ENCODE measurements around the gene ABHD10. TPM values are rescaled to one million over a fixed set of nuclear protein-coding genes. Genes with fewer than 3 reads are reported as not detected.

Gene ABHD10
- total RNA-seq, 1 experiment from 2014 or later = 21.8 TPM

DNA sequence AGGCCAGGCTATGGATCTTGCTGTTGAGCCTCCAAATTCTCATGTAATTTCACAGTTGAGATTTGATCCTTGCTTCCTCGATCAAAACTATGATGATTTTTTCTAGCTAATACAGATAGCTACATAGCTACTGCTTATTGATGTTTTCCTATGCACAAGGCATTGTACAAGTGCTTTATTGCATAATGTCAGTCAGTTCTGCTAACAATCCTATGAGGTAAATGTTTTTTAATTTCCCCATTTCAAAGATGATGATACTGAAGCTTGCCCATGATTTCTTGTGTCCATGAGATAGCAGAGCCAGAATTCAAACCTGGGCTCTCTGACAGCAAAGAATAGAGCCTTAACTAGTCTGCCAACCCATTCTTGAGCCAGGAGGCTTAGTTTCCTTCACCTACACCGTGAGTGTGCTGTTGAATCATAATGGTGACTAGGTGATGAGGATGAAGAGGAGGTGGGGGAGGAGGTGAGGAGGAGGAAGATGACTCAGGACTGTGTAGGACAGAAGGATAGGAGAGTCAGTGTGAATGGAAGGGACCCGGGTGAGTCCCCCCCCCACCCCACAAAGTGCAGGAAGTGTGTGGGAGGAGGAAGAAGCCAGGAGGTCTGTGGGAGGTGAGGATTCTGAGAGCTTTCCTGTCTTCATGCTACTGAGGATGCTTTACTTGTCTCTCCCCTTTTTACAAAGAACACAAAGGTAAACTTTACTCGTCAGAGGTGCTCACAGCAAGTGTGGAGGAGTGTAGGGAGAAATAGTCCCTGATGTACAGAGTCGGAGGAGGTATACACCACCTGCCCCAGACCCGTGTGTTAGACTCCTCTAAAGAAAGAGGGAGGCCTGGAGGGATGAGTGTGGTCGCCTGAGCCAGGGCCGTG is 23.5 kb downstream of the ABHD10 start:
- Histone ChIP-seq H2BK20ac (ENCODE audit: low read depth, low read length, poor library complexity, severe bottlenecking) (no peak overlapping the region), H3K27me3 (ENCODE audit: insufficient read depth, low read length) (no peaks in the 10 kb centered on the region), H3K14ac (ENCODE audit: insufficient read depth, low read length) (no peak overlapping the region), H2BK15ac (ENCODE audit: low read depth, low read length) (no peak overlapping the region), H2BK5ac (ENCODE audit: insufficient read length, low read length) (no peak overlapping the region), H2BK12ac (ENCODE audit: insufficient read length, low read depth, low read length) (no peak overlapping the region), H3K4ac (ENCODE audit: low read depth, low read length) (no peak overlapping the region), H3K23ac (ENCODE audit: insufficient read length, low read depth, low read length) (no peak overlapping the region), H4K5ac (ENCODE audit: insufficient read length, low read depth, low read length) (no peak overlapping the region), H2BK120ac (ENCODE audit: low read depth, low read length, poor library complexity, severe bottlenecking) (no peak overlapping the region), H4K8ac (replicated peaks; ENCODE audit: insufficient read length, low read depth, low read length) (no peak overlapping the region), H3K56ac (ENCODE audit: insufficient read length, low read depth, low read length) (no peak overlapping the region), H3K23me2 (ENCODE audit: insufficient read length, low read depth, low read length, poor library complexity, severe bottlenecking) (peaks cover 15% of the 10 kb centered on the region), H3K18ac (ENCODE audit: insufficient read length, low read depth, low read length) (no peak overlapping the region), H3T11ph (ENCODE audit: low read length) (no peak overlapping the region), H3K79me1 (ENCODE audit: insufficient read depth, low read depth, low read length, poor library complexity, severe bottlenecking) (no peaks in the 10 kb centered on the region), H4K20me1 (ENCODE audit: control insufficient read depth, insufficient read depth, insufficient read length) (no peaks in the 10 kb centered on the region), H3K79me2 (ENCODE audit: insufficient read depth, low read length) (no peaks in the 10 kb centered on the region), H2AFZ (ENCODE audit: low read length) (no peak overlapping the region), H3K4me1 (ENCODE audit: insufficient read depth, low read length) (0 out of 2 replicates have a peak, but pooled peaks cover 7% of the 10 kb centered on the region), H3K27ac (ENCODE audit: insufficient read length, low read depth, low read length) (no peak overlapping the region), H3K4me2 (ENCODE audit: insufficient read depth, insufficient read length, low read length) (no peak overlapping the region), H4K91ac (ENCODE audit: insufficient read length, low read depth, low read length) (no peak overlapping the region), H3K9me3 (ENCODE audit: control insufficient read depth, low read depth, low read length) (no peaks in the 10 kb centered on the region), H3K9ac (ENCODE audit: extremely low read depth, insufficient read length, low read length) (no peak overlapping the region), H2AK5ac (ENCODE audit: insufficient read length, low read length) (no peak overlapping the region)
- Mint-ChIP-seq H3K36me3 (ENCODE audit: insufficient read depth in 1 of 3, low read depth in 3 of 3) (peaks cover 0 to 12% (median 5%) of the 10 kb centered on the region in 3 experiments; a peak in 4 of 7 replicates), H3K27ac (no peak overlapping the region), H3K4me3 (peak overlapping the region in 1 of 2 experiments; percentile 6; a peak in 1 of 5 replicates), H3K9me3 (no peaks in the 10 kb centered on the region), H3K27me3 (ENCODE audit: low read depth) (peaks cover 22% of the 10 kb centered on the region), H3K4me1 (peaks cover 32 to 51% of the 10 kb centered on the region in 2 experiments)
- TF ChIP-seq, protein P1, sequence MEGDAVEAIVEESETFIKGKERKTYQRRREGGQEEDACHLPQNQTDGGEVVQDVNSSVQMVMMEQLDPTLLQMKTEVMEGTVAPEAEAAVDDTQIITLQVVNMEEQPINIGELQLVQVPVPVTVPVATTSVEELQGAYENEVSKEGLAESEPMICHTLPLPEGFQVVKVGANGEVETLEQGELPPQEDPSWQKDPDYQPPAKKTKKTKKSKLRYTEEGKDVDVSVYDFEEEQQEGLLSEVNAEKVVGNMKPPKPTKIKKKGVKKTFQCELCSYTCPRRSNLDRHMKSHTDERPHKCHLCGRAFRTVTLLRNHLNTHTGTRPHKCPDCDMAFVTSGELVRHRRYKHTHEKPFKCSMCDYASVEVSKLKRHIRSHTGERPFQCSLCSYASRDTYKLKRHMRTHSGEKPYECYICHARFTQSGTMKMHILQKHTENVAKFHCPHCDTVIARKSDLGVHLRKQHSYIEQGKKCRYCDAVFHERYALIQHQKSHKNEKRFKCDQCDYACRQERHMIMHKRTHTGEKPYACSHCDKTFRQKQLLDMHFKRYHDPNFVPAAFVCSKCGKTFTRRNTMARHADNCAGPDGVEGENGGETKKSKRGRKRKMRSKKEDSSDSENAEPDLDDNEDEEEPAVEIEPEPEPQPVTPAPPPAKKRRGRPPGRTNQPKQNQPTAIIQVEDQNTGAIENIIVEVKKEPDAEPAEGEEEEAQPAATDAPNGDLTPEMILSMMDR (conservative IDR thresholded peaks at IDR 0.05) = no peak
- no CpG with 5 or more reads among the region's 8 CpGs for WGBS (ENCODE audit: extremely low coverage, insufficient read length, low lambda C conversion rate)
- DNase-seq = no peak
